Upper lobe of left lung (tissue), 4 donors: ENCODE data around the gene NEUROG1.

Source experiments
- POLR2A ChIP-seq, 4 donors: fragments of 450-650 bp; IDR thresholded peaks; one replicate each; pipeline ENCODE4 v1.5.1; 2016 to 2017; ENCODE audit warnings: antibody characterized with exemption in 4 of 4, mild to moderate bottlenecking in 2 of 4
- POLR2AphosphoS5 ChIP-seq, 2 donors: sonication (generic); formaldehyde crosslinking; IDR thresholded peaks; one replicate each; pipeline ENCODE4 v1.5.1; 2017; ENCODE audit warnings: antibody characterized with exemption in 2 of 2

- TF ChIP-seq POLR2AphosphoS5 (IDR thresholded peaks at IDR 0.05): no peak
- no peak for TF ChIP-seq POLR2A (IDR thresholded peaks at IDR 0.05)
These were observed 33.8 kb downstream of the NEUROG1 start for GRCh38 chr5:135501965-135502364.
